ENCODE results near the gene ADCY7.

GRCh38 chr16:50275098-50275415 is 8.7 kb downstream of the ADCY7 start:
- TF ChIP-seq CTCF (IDR thresholded peaks at IDR 0.05) (no peak), POLR2A (IDR thresholded peaks at IDR 0.05) (no peak)

Data from right lobe of liver (tissue), 4 donors.